Activated naive CD4-positive, alpha-beta T cell treated with anti-CD3 and anti-CD28 coated beads, Interleukin-2, amount 50 U/mL, for 72 hours (primary cell): ENCODE measurements around the gene ATG12. TPM values are rescaled to one million over a fixed set of nuclear protein-coding genes. Genes with fewer than 3 reads are reported as not detected.
"Not testable (repeated sequence)": the region's sequence is repeated elsewhere in the genome, so short reads cannot be mapped to it uniquely, and the experiment has no call there.

Experiments
- ATAC-seq, 2 donors: fragments of 150-1000 bp; cut with Tn5 transposase; 2 replicates each; pipeline ENCODE4 v1.10.0; 2021; ENCODE audit warnings: mild to moderate bottlenecking in 2 of 2, moderate library complexity in 2 of 2
- DNase-seq, 2 donors: peaks; one replicate each; pipeline ENCODE4 v3.0.0; 2021 to 2022; ENCODE audit warnings: low spot score in 2 of 2
- H3K27ac Mint-ChIP-seq, 2 donors: one replicate each; pipeline ENCODE4 v1.8.0; 2022; ENCODE audit warnings: mild to moderate bottlenecking in 2 of 2, mixed read lengths in 2 of 2
- H3K36me3 Mint-ChIP-seq, 2 donors: one replicate each; pipeline ENCODE4 v1.8.0; 2022; ENCODE audit warnings: mixed read lengths in 2 of 2
- H3K9me3 Mint-ChIP-seq, 2 donors: one replicate each; pipeline ENCODE4 v1.8.0; 2022; ENCODE audit warnings: mixed read lengths in 2 of 2
- total RNA-seq, 2 donors: library from RNA; stranded (reverse); gene quantifications; one replicate each; pipeline ENCODE4 v1.2.3, GENCODE V29; 2022

The ATG12 gene
- total RNA-seq, 2 donors from 2014 or later, result 45.3 to 59.0 TPM

GRCh38 chr5:115850744-115851416 is 9.5 kb upstream of the ATG12 start:
- Mint-ChIP-seq H3K27ac (no peak overlapping the region), H3K36me3 (peaks cover 7 to 11% of the 10 kb centered on the region in 2 donors), H3K9me3 (no peaks in the 10 kb centered on the region)
- ATAC-seq (no peak), DNase-seq (no peak)

DNA sequence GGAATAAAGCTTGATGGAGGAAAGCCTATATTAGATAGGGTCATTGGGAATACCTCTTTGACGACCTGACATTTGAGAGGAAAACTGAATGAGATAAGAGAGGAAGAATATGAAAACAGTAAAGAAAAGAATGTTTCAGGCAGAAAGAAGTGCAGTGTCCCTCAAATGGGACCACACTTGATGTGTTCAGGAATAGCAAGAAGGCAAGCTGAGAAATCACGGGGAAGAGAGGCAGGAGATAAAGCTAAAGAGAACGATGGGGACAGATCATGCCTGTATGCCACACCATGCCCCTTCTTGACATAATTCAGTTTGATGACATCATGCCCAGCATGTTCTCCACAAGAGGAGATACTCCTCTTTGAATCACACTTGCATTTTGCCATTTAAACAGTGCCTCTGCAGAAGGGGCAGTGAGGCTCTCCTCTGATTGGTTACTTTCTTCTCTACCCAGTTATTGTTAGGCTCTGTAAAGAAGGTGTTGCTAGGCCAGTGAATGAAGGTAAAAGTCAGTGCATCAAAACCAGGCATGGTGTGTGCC is 8.0 kb upstream of the ATG12 start:
- DNase-seq (no peak), ATAC-seq (no peak)
- Mint-ChIP-seq H3K9me3 (no peaks in the 10 kb centered on the region), H3K27ac (no peak overlapping the region), H3K36me3 (peaks cover 7 to 11% of the 10 kb centered on the region in 2 donors)

DNA sequence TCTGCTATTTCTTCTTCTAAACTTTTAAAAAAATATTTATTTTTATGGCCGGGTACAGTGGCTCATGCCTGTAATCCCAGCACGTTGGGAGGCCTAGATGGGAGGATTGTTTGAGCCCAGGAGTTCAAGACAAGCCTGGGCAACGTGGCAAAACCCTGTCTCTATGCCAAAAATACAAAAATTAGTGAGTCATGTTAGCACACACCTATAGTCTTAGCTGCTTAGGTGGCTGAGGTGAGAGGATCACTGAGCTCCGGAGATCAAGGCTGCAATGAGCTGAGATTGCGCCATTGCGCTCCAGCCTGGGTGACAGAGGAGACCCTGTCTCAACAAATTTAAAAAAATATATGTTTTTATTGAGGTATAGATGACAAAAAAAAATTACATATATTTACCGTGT is 5.9 kb upstream of the ATG12 start:
- no peak for ATAC-seq
- no peak overlapping the region for H3K27ac Mint-ChIP-seq
- H3K36me3 Mint-ChIP-seq, result peaks cover 4 to 8% of the 10 kb centered on the region in 2 donors
- no peak for DNase-seq
- H3K9me3 Mint-ChIP-seq, result no peaks in the 10 kb centered on the region

- ATAC-seq (no peak), DNase-seq (no peak)
- Mint-ChIP-seq H3K36me3 (peaks cover 9 to 13% of the 10 kb centered on the region in 2 donors), H3K27ac (no peak overlapping the region), H3K9me3 (no peaks in the 10 kb centered on the region)
These were observed 3.0 kb upstream of the ATG12 start for GRCh38 chr5:115844321-115844817.

GRCh38 chr5:115843444-115844130 is 2.2 kb upstream of the ATG12 start:
- H3K36me3 Mint-ChIP-seq, result peaks cover 9 to 13% of the 10 kb centered on the region in 2 donors
- H3K9me3 Mint-ChIP-seq, result no peaks in the 10 kb centered on the region
- no peak overlapping the region for H3K27ac Mint-ChIP-seq
- no peak for DNase-seq
- ATAC-seq, result no peak

DNA sequence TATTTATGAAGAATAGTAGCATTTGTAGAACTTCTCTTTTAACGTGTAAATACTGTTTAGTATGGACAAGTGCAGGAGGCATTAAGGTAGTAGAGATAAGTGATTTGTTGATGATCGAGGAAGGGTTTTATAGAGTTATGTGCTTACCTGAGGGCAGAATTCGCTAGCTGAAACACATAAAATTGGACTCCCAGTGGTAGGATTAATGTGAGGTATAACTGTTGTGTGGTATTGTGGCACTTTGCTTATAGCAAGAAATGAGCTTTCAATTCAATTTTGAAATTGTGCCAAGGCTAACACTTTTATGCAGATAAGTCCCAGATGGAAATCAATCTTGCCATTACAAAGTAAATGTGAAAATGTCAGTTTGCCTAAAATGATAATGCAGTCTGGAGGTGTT is 1.6 kb upstream of the ATG12 start:
- H3K9me3 Mint-ChIP-seq, result no peaks in the 10 kb centered on the region
- ATAC-seq (no peak), DNase-seq (no peak)
- H3K36me3 Mint-ChIP-seq, result peaks cover 9 to 13% of the 10 kb centered on the region in 2 donors
- peak overlapping the region; percentile 91 to 98 for H3K27ac Mint-ChIP-seq

GRCh38 chr5:115842089-115842935 is 947 bp upstream of the ATG12 start:
- H3K27ac Mint-ChIP-seq, result peak overlapping the region; percentile 91 to 98
- no peak for DNase-seq
- no peaks in the 10 kb centered on the region for H3K9me3 Mint-ChIP-seq
- ATAC-seq, result peak; percentile 8 to 22
- peaks cover 9 to 13% of the 10 kb centered on the region in 2 donors for H3K36me3 Mint-ChIP-seq

- no peak for ATAC-seq
- no peak for DNase-seq
- Mint-ChIP-seq H3K36me3 (peaks cover 15 to 22% of the 10 kb centered on the region in 2 donors), H3K27ac (peak overlapping the region; percentile 98), H3K9me3 (no peaks in the 10 kb centered on the region)
These were observed 492 bp downstream of the ATG12 start for GRCh38 chr5:115840873-115841272.

DNA sequence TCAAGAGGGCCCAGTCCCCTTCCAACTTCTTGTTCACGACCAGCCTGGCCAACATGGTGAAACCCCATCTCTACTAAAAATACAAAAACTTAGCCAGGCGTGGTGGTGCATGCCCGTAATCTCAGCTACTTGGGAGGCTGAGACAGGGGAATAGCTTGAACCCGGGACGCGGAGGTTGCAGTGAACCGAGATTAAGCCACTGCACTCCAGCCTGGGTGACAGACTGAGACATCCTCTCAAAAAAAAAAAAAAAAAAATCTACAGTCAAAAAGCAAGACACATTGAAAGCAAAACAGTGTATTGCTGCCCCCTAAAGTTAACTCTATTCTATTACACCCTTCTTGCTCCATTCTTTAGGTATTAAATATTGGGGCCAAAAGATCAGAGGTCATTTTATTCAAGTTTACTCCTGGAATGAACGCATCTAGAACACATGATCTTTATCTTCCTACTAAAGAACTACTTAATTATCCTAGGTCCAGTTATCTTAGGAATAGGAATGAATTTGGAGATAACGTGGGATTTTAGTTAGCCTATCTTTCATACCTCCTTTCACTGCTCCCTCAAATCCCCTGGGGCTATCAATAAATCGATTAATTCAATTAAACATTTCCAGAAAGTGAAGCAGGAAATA is 2.4 kb downstream of the ATG12 start:
- Mint-ChIP-seq H3K36me3 (peaks cover 23 to 29% of the 10 kb centered on the region in 2 donors), H3K27ac (no peak overlapping the region), H3K9me3 (no peaks in the 10 kb centered on the region)
- ATAC-seq (peak; percentile 14 to 26), DNase-seq (peak in 1 of 2 donors; percentile 13)

DNA sequence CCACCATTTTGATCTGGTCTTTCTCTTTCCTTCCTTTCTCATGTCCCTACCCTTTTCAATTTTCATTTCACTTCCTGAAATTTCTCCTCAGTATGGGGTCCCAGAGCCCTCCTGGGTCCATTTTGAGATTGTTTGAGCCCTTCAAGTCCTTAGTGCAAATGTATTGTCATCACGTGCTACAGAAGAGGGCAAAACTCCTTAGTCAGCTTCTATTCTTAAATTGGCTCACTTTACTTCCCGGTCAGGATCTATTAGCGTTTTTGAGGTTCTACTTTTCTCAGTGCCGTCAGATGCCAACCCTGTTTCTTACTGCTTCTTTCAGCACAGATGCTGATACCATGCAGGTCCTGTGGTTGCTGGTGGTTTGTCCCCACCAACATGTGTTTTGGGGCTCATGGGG is 5.9 kb downstream of the ATG12 start:
- H3K9me3 Mint-ChIP-seq, result no peaks in the 10 kb centered on the region
- H3K27ac Mint-ChIP-seq, result no peak overlapping the region
- ATAC-seq (no peak), DNase-seq (no peak)
- peaks cover 18 to 33% of the 10 kb centered on the region in 2 donors for H3K36me3 Mint-ChIP-seq

GRCh38 chr5:115831163-115831768 is 10.1 kb downstream of the ATG12 start:
- H3K36me3 Mint-ChIP-seq, result peaks cover 35 to 41% of the 10 kb centered on the region in 2 donors
- ATAC-seq (no peak), DNase-seq (no peak)
- H3K9me3 Mint-ChIP-seq, result no peaks in the 10 kb centered on the region
- no peak overlapping the region for H3K27ac Mint-ChIP-seq

GRCh38 chr5:115829913-115830312 is 11.5 kb downstream of the ATG12 start:
- Mint-ChIP-seq H3K36me3 (peaks cover 29 to 36% of the 10 kb centered on the region in 2 donors), H3K9me3 (peaks cover 1% of the 10 kb centered on the region in 2 donors), H3K27ac (no peak overlapping the region)
- DNase-seq, result no peak
- no peak for ATAC-seq

DNA sequence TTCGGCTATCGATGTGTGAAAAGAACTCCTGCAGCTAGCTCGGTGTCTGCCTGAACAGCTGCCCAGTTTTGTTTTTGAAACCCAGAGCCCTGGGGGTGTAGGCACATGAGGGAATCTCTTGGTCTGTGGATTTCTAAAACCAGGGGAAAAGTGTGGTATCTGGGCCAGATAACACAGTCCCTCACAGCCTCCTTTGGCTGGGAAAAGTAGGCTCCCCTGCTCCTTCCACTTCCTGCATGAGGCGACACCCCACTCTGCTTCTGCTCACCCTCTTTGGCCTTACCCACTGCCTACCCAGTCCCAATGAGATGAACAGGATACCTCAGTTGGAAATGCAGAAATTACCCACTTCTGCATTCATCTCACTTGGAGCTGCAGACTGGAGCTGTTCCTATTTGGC is 15.4 kb downstream of the ATG12 start:
- no peak for ATAC-seq
- Mint-ChIP-seq H3K9me3 (peaks cover 6% of the 10 kb centered on the region in 2 donors), H3K36me3 (peaks cover 24 to 35% of the 10 kb centered on the region in 2 donors), H3K27ac (no peak overlapping the region)
- DNase-seq, result no peak

DNA sequence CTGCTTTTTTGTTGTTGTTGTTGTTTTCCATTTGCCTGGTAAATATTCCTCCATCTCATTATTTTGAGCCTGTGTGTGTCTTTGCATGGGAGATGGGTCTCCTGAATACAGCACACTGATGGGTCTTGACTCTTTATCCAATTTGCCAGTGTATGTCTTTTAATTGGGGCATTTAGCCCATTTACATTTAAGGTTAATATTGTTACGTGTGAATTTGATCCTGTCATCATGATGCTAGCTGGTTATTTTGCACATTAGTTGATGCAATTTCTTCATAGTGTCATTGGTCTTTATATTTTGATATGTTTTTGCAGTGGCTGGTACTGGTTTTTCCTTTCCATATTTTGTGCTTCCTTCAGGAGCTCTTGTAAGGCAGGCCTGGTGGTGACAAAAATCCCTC is 16.4 kb downstream of the ATG12 start:
- not testable (repeated sequence) for DNase-seq, H3K27ac Mint-ChIP-seq, ATAC-seq, H3K9me3 Mint-ChIP-seq
- H3K36me3 Mint-ChIP-seq, result peaks cover 23 to 35% of the 10 kb centered on the region in 2 donors

DNA sequence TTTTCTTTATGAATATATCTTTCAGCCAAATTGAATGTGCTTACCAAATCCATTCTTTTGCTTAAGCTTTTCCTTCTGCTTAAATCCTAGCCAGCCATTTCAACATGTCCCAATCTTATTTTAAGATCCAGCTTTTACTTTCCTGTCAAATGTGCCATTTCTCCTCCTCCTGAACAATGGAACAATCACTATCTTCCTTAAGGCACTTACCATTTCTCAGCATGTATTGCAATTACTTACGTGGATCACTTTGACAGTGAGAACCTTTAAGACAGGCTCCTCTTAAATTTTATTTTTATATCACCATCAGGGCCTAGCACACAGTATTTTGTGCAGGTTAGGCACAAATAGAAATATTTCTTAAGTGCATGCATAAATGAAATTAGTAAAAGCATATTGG is 20.5 kb downstream of the ATG12 start:
- H3K36me3 Mint-ChIP-seq, result peaks cover 0 to 18% of the 10 kb centered on the region in 2 donors
- no peak for ATAC-seq

GRCh38 chr5:115818821-115819220 is 22.5 kb downstream of the ATG12 start:
- no peak for ATAC-seq
- H3K36me3 Mint-ChIP-seq, result peaks cover 0 to 13% of the 10 kb centered on the region in 2 donors

More for the DNA sequence above, 20.5 kb downstream of the ATG12 start:
- Mint-ChIP-seq H3K27ac (no peak overlapping the region), H3K9me3 (peaks cover 6% of the 10 kb centered on the region in 2 donors)
- no peak for DNase-seq

More at GRCh38 chr5:115818821-115819220, 22.5 kb downstream of the ATG12 start:
- no peak for DNase-seq
- Mint-ChIP-seq H3K27ac (no peak overlapping the region), H3K9me3 (no peaks in the 10 kb centered on the region)
